A549 (cell line): ENCODE results near the gene ANK2. TPM values are rescaled to one million over a fixed set of nuclear protein-coding genes. Genes with fewer than 3 reads are reported as not detected.

Source experiments
- ATAC-seq, 2 experiments: fragments of 200-7000 bp in 1 of 2; fragments of >200 bp in 1 of 2; cut with Nextera tagmentation in 1 of 2; cut with Tn5 transposase in 1 of 2; 3 replicates each; pipeline versions ENCODE4 v1.8.0 to v1.9.1; 2018 to 2020; ENCODE audit warnings: mild to moderate bottlenecking in 1 of 2, moderate library complexity in 1 of 2
- CTCF ChIA-PET: fragments of 300-600 bp; sonication (Branson Sonifier 250); formaldehyde crosslinking; extraction: SDS; loops from one replicate; lab custom pipeline; 2021; ENCODE audit warnings: antibody characterized with exemption, inconsistent platforms; lab: Yijun Ruan, JAX
- POLR2A ChIA-PET: fragments of 350-600 bp; formaldehyde crosslinking; extraction: SDS; loops from one replicate; lab custom pipeline; 2021; ENCODE audit warnings: antibody characterized with exemption, inconsistent platforms; lab: Yijun Ruan, JAX
- DNase-seq, 2 experiments: peaks; one replicate each; pipeline versions ENCODE4 v3.0.0 to v3.0.0-alpha.2; 2011 to 2016; ENCODE audit warnings: low read depth in 1 of 2, low spot score in 1 of 2
- FAIRE-seq: peaks from 2 replicates; lab custom pipeline; 2011; peaks lifted over from hg19 to GRCh38; lab: Jason Lieb, UNC
- H3K27ac ChIP-seq, 2 experiments: fragments of >200 bp; sonication (Bioruptor Twin); formaldehyde crosslinking; 3 replicates each; pipeline ENCODE4 v1.5.1; 2016 to 2017
- H3K4me1 ChIP-seq: fragments of >200 bp; sonication (Bioruptor Twin); formaldehyde crosslinking; 3 replicates; pipeline ENCODE4 v1.6.1; 2016
- H3K4me2 ChIP-seq: fragments of >200 bp; sonication (Bioruptor Twin); formaldehyde crosslinking; 3 replicates; pipeline ENCODE4 v1.6.1; 2016
- H3K4me3 ChIP-seq: fragments of >200 bp; sonication (Bioruptor Twin); formaldehyde crosslinking; 3 replicates; pipeline ENCODE4 v1.5.1; 2016
- H3K9me3 ChIP-seq: fragments of >200 bp; sonication (Bioruptor Twin); formaldehyde crosslinking; 3 replicates; pipeline ENCODE4 v1.6.1; 2016
- BHLHE40 ChIP-seq: IDR thresholded peaks from 2 replicates; pipeline ENCODE4 v1.6.1; 2012; ENCODE audit warnings: low read depth, low read length, inconsistent platforms
- CBX2 ChIP-seq: fragments of 200-600 bp; sonication (generic); IDR thresholded peaks from 2 replicates; pipeline ENCODE4 v1.6.1; 2016; ENCODE audit warnings: low read depth, mild to moderate bottlenecking, borderline replicate concordance
- CBX8 ChIP-seq: fragments of 200-600 bp; sonication (generic); IDR thresholded peaks from 2 replicates; pipeline ENCODE4 v1.6.1; 2016
- CEBPB ChIP-seq, 2 experiments: fragments of >200 bp in 1 of 2; sonication (Bioruptor Twin) in 1 of 2; formaldehyde crosslinking in 1 of 2; IDR thresholded peaks; 2 replicates each; pipeline ENCODE4 v1.6.1; 2012 to 2016
- CHD4 ChIP-seq: fragments of 200-600 bp; sonication (generic); IDR thresholded peaks from 2 replicates; pipeline ENCODE4 v1.6.1; 2016; ENCODE audit warnings: antibody characterized with exemption, mild to moderate bottlenecking, borderline replicate concordance
- EHF ChIP-seq: fragments of 250-450 bp; sonication (Bioruptor Pico); IDR thresholded peaks from 2 replicates; pipeline ENCODE4 v1.5.0; 2020; ENCODE audit warnings: mild to moderate bottlenecking
- ESRRA ChIP-seq: fragments of 150-350 bp; IDR thresholded peaks from 2 replicates; pipeline ENCODE4 v1.6.1; 2014; ENCODE audit warnings: mild to moderate bottlenecking, low read length, borderline replicate concordance
- FOSB ChIP-seq: fragments of 250-450 bp; sonication (Bioruptor Pico); IDR thresholded peaks from 2 replicates; pipeline ENCODE4 v1.5.0; 2020; ENCODE audit warnings: mild to moderate bottlenecking, moderate library complexity
- FOSL2 ChIP-seq, 2 experiments: fragments of 450-650 bp in 1 of 2; fragments of >200 bp in 1 of 2; sonication (Bioruptor Twin) in 1 of 2; formaldehyde crosslinking; IDR thresholded peaks; 2 replicates each; pipeline versions ENCODE4 v1.5.0 to v1.6.1; 2016 to 2020; ENCODE audit warnings: mild to moderate bottlenecking in 1 of 2, moderate library complexity in 1 of 2
- FOXS1 ChIP-seq: fragments of 250-450 bp; sonication (Bioruptor Pico); IDR thresholded peaks from 2 replicates; pipeline ENCODE4 v1.5.0; 2020; ENCODE audit warnings: mild to moderate bottlenecking, moderate library complexity
- HEYL ChIP-seq: fragments of 250-450 bp; sonication (Bioruptor Pico); IDR thresholded peaks from 2 replicates; pipeline ENCODE4 v1.8.0; 2021; ENCODE audit warnings: mild to moderate bottlenecking, moderate library complexity
- HOXB5 ChIP-seq: fragments of 250-450 bp; sonication (Bioruptor Pico); IDR thresholded peaks from 2 replicates; pipeline ENCODE4 v1.5.0; 2020; ENCODE audit warnings: mild to moderate bottlenecking, moderate library complexity
- JUNB ChIP-seq: fragments of >200 bp; sonication (Bioruptor Twin); formaldehyde crosslinking; IDR thresholded peaks from 2 replicates; pipeline ENCODE4 v1.6.1; 2016
- KDM1A ChIP-seq: fragments of 200-600 bp; sonication (generic); IDR thresholded peaks from 2 replicates; pipeline ENCODE4 v1.6.1; 2016; ENCODE audit warnings: low read depth, mild to moderate bottlenecking
- MAFK ChIP-seq: fragments of 450-650 bp; IDR thresholded peaks from 2 replicates; pipeline ENCODE4 v1.6.1; 2014; ENCODE audit not compliant: partially characterized antibody
- MAZ ChIP-seq: fragments of 150-350 bp; IDR thresholded peaks from 2 replicates; pipeline ENCODE4 v1.6.1; 2014; ENCODE audit warnings: antibody characterized with exemption, low read depth, low read length, borderline replicate concordance
- NFE2L2 ChIP-seq: fragments of 150-350 bp; conservative IDR thresholded peaks from 2 replicates; pipeline ENCODE4 v1.6.1; 2014; ENCODE audit warnings: low read length
- POLR2A ChIP-seq: IDR thresholded peaks from 2 replicates; pipeline ENCODE4 v1.6.1; 2012; ENCODE audit warnings: mild to moderate bottlenecking, low read length
- RFX5 ChIP-seq: fragments of 450-650 bp; IDR thresholded peaks from 2 replicates; pipeline ENCODE4 v1.7.1; 2014; ENCODE audit warnings: antibody characterized with exemption, mild to moderate bottlenecking, moderate library complexity
- RNF2 ChIP-seq: fragments of 200-600 bp; sonication (generic); IDR thresholded peaks from 2 replicates; pipeline ENCODE4 v1.6.1; 2016; ENCODE audit warnings: low read depth, mild to moderate bottlenecking, antibody characterized with exemption, moderate library complexity, borderline replicate concordance
- TFCP2L1 ChIP-seq: fragments of 250-450 bp; sonication (Bioruptor Pico); IDR thresholded peaks from 2 replicates; pipeline ENCODE4 v1.5.0; 2021; ENCODE audit warnings: mild to moderate bottlenecking
- WGBS: methylation state at CpG from one replicate; pipeline ENCODE4 v1.1.6; 2017; ENCODE audit errors: missing lambda C conversion rate; 5-methylcytosine and 5-hydroxymethylcytosine counted together
- polyA plus RNA-seq, 4 experiments: library from polyadenylated mRNA; depleted of rRNA in 3 of 4; stranded (reverse); fragments of >200 nt; fragmentation: RNase III in 1 of 4; extraction: RNeasy Plus Mini Kit Qiagen cat#74134 plus additional on column Dnase treatment in 1 of 4; gene quantifications; 2 replicates in 3 of 4; 3 replicates in 1 of 4; pipeline ENCODE4 v1.2.3, GENCODE V29; 2011 to 2017
- TF ChIP-seq, protein P1 (sequence below): fragments of 150-350 bp; IDR thresholded peaks from 2 replicates; pipeline ENCODE4 v1.6.1; 2014; ENCODE audit warnings: low read depth, mild to moderate bottlenecking, low read length
- TF ChIP-seq, protein P2 (sequence below): fragments of >200 bp; sonication (Bioruptor Twin); formaldehyde crosslinking; IDR thresholded peaks from 3 replicates; pipeline ENCODE4 v1.5.1; 2016
- TF ChIP-seq, protein P3 (sequence below): IDR thresholded peaks from 2 replicates; pipeline ENCODE4 v1.6.1; 2012
- TF ChIP-seq, protein P4 (sequence below): IDR thresholded peaks from 2 replicates; pipeline ENCODE4 v1.6.1; 2012
- TF ChIP-seq, protein P5 (sequence below): fragments of 250-450 bp; sonication (Bioruptor Pico); IDR thresholded peaks from 2 replicates; pipeline ENCODE4 v1.5.0; 2021; ENCODE audit warnings: mild to moderate bottlenecking, moderate library complexity, borderline replicate concordance
- TF ChIP-seq, protein P6 (sequence below): fragments of >200 bp; sonication (Bioruptor Twin); formaldehyde crosslinking; IDR thresholded peaks from 3 replicates; pipeline ENCODE4 v1.6.1; 2016

Gene ANK2
- polyA plus RNA-seq, 2 of the 4 experiments (the other 2 are of a cell fraction): 1.4 to 3.1 TPM

DNA sequence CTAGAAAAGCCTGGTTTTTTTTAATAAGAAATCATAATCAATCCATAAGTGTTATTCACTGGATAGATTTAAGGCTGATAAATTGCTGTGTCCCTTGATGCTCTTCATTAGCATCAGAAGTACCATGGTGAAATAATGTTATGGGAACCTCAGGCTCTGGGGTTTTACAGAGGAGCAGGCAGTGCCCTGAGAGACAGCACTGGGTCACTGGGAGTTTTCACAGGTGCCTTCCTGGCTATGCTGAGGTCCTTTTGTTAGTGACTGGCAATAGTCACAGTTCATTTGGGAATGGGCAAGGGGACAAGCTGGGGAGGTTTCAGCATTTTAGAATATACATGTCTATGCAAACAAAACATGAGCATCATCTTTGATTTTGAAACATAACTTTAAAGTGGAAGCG, 38.6 kb downstream of the ANK2 start:
- ChIA-PET CTCF (no interaction called here), POLR2A (no interaction called here)
- 95% methylated on average over 1 of the region's 1 CpG for WGBS

DNA sequence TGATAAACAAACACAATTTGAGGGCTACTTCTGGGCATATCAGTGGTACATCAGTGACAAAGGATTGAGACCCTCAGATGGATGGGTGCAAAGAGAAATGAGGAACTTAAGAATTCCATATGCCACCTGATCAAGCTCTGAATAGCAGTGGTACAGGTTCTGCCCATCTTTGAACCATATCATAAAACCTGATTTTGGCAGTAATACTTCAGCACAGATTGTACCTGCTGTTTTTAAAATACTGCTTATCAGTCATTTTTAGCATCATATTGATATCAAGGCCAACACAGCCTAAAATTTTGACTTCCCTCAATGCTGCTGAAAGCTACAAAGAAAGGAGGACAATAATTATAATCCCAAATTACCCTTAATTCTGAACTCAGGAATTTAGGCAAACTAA, 41.5 kb downstream of the ANK2 start:
- POLR2A ChIA-PET: no interaction called here
- CTCF ChIA-PET: interaction anchor here (0.5 to 1.6 kb wide), 2 partner anchors 16 to 197 kb away, joined by 3 to 7 read pairs; no protein-coding TSS in a partner anchor
- H3K4me2 ChIP-seq: no peak overlapping the region
- TF ChIP-seq HOXB5 (no peak), BHLHE40 (no peak), CBX8 (no peak), CEBPB (IDR thresholded peaks at IDR 0.05) (no peak), EHF (CRISPR knock-in tag) (no peak), MAFK (no peak), CBX2 (no peak), POLR2A (no peak), FOXS1 (no peak), RFX5 (no peak), TFCP2L1 (CRISPR knock-in tag) (no peak), FOSB (CRISPR knock-in tag) (no peak), MAZ (no peak)
- no peak for ATAC-seq
- DNase-seq: no peak
- H3K27ac ChIP-seq: no peak overlapping the region
- no peaks in the 10 kb centered on the region for H3K9me3 ChIP-seq
- H3K4me1 ChIP-seq: no peaks in the 10 kb centered on the region
- H3K4me3 ChIP-seq: no peak overlapping the region
- no peak for FAIRE-seq

More for the DNA sequence above, 38.6 kb downstream of the ANK2 start:
- FAIRE-seq: no peak
- Histone ChIP-seq H3K9me3 (no peaks in the 10 kb centered on the region), H3K27ac (no peak overlapping the region), H3K4me2 (no peak overlapping the region), H3K4me1 (no peaks in the 10 kb centered on the region), H3K4me3 (no peak overlapping the region)
- no peak for ATAC-seq
- DNase-seq: no peak
- TF ChIP-seq, protein P1, sequence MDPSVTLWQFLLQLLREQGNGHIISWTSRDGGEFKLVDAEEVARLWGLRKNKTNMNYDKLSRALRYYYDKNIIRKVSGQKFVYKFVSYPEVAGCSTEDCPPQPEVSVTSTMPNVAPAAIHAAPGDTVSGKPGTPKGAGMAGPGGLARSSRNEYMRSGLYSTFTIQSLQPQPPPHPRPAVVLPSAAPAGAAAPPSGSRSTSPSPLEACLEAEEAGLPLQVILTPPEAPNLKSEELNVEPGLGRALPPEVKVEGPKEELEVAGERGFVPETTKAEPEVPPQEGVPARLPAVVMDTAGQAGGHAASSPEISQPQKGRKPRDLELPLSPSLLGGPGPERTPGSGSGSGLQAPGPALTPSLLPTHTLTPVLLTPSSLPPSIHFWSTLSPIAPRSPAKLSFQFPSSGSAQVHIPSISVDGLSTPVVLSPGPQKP: no peak
- no peak for TF ChIP-seq FOSL2 (IDR thresholded peaks at IDR 0.05)
- TF ChIP-seq FOSL2 (CRISPR knock-in tag; IDR thresholded peaks at IDR 0.05): no peak
- TF ChIP-seq RNF2: no peak
- TF ChIP-seq KDM1A: no peak
- TF ChIP-seq JUNB: no peak
- no peak for TF ChIP-seq CBX2
- TF ChIP-seq BHLHE40: no peak
- TF ChIP-seq, protein P2, sequence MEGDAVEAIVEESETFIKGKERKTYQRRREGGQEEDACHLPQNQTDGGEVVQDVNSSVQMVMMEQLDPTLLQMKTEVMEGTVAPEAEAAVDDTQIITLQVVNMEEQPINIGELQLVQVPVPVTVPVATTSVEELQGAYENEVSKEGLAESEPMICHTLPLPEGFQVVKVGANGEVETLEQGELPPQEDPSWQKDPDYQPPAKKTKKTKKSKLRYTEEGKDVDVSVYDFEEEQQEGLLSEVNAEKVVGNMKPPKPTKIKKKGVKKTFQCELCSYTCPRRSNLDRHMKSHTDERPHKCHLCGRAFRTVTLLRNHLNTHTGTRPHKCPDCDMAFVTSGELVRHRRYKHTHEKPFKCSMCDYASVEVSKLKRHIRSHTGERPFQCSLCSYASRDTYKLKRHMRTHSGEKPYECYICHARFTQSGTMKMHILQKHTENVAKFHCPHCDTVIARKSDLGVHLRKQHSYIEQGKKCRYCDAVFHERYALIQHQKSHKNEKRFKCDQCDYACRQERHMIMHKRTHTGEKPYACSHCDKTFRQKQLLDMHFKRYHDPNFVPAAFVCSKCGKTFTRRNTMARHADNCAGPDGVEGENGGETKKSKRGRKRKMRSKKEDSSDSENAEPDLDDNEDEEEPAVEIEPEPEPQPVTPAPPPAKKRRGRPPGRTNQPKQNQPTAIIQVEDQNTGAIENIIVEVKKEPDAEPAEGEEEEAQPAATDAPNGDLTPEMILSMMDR: no peak
- TF ChIP-seq, protein P3, sequence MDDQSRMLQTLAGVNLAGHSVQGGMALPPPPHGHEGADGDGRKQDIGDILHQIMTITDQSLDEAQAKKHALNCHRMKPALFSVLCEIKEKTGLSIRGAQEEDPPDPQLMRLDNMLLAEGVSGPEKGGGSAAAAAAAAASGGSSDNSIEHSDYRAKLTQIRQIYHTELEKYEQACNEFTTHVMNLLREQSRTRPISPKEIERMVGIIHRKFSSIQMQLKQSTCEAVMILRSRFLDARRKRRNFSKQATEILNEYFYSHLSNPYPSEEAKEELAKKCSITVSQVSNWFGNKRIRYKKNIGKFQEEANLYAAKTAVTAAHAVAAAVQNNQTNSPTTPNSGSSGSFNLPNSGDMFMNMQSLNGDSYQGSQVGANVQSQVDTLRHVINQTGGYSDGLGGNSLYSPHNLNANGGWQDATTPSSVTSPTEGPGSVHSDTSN: no peak
- TF ChIP-seq ESRRA: no peak
- TF ChIP-seq, protein P4, sequence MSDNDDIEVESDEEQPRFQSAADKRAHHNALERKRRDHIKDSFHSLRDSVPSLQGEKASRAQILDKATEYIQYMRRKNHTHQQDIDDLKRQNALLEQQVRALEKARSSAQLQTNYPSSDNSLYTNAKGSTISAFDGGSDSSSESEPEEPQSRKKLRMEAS: no peak
- no peak for TF ChIP-seq CHD4
- TF ChIP-seq, protein P5, sequence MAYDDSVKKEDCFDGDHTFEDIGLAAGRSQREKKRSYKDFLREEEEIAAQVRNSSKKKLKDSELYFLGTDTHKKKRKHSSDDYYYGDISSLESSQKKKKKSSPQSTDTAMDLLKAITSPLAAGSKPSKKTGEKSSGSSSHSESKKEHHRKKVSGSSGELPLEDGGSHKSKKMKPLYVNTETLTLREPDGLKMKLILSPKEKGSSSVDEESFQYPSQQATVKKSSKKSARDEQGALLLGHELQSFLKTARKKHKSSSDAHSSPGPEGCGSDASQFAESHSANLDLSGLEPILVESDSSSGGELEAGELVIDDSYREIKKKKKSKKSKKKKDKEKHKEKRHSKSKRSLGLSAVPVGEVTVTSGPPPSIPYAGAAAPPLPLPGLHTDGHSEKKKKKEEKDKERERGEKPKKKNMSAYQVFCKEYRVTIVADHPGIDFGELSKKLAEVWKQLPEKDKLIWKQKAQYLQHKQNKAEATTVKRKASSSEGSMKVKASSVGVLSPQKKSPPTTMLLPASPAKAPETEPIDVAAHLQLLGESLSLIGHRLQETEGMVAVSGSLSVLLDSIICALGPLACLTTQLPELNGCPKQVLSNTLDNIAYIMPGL (CRISPR knock-in tag): no peak
- no peak for TF ChIP-seq HEYL (CRISPR knock-in tag)
- TF ChIP-seq, protein P6, sequence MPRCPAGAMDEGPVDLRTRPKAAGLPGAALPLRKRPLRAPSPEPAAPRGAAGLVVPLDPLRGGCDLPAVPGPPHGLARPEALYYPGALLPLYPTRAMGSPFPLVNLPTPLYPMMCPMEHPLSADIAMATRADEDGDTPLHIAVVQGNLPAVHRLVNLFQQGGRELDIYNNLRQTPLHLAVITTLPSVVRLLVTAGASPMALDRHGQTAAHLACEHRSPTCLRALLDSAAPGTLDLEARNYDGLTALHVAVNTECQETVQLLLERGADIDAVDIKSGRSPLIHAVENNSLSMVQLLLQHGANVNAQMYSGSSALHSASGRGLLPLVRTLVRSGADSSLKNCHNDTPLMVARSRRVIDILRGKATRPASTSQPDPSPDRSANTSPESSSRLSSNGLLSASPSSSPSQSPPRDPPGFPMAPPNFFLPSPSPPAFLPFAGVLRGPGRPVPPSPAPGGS: no peak
- no peak for TF ChIP-seq CEBPB (IDR thresholded peaks at IDR 0.05)
- TF ChIP-seq NFE2L2: no peak
- no peak for TF ChIP-seq RFX5
